Activated CD4-positive, CD25-positive, alpha-beta regulatory T cell treated with anti-CD3 and anti-CD28 coated beads, Interleukin-2, amount 50 U/mL, for 24 hours (primary cell): Measurements from ENCODE around the gene RBM12.
"Not testable (repeated sequence)": the region's sequence is repeated elsewhere in the genome, so short reads cannot be mapped to it uniquely, and the experiment has no call there.

Source experiments
- ATAC-seq, 2 donors: fragments of 150-1000 bp; cut with Tn5 transposase; one replicate each; pipeline ENCODE4 v1.10.0; 2021; ENCODE audit warnings: mild to moderate bottlenecking in 1 of 2, moderate library complexity in 1 of 2

RBM12 gene

DNA sequence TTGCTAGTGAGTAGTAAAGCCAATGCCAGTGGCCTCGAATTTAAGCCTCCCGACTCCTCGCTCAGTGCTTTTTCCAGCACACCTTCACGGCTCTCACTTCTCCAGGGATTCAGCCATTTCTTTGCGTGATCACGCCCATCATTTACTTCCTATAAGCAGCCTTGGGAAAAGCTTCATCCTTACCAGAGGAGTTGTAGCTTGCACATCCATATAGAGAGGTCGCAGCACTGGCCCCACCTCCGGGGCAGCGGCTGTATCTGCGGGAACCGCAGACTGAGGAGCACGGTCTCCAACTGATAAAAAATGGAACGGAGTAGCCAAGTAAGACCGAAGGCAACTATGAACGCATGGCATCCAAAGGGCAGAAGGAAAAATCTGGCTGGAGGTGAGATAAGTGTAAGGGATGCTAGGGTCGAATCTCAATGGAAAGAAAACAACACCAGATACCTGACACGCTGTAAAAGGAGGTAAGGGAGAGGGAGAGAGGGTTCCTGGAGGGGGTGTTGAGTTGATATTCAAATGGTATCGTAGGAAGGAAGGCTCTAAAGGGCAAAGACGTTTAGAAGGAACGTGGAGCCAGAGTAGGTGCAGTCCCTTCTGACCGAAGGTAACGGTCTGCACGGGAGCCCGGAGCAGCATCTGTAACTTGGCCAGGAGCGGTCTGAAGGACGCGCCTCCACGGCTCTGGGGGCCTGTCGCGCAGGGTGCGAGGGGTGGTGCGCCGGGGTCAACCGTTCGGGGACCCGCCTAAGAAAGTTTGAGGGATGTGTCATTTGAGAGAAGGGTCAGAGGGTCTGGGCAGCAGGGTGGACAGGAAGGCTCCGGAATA, 33.8 kb upstream of the RBM12 start:
- ATAC-seq = peak; percentile 25 to 29

DNA sequence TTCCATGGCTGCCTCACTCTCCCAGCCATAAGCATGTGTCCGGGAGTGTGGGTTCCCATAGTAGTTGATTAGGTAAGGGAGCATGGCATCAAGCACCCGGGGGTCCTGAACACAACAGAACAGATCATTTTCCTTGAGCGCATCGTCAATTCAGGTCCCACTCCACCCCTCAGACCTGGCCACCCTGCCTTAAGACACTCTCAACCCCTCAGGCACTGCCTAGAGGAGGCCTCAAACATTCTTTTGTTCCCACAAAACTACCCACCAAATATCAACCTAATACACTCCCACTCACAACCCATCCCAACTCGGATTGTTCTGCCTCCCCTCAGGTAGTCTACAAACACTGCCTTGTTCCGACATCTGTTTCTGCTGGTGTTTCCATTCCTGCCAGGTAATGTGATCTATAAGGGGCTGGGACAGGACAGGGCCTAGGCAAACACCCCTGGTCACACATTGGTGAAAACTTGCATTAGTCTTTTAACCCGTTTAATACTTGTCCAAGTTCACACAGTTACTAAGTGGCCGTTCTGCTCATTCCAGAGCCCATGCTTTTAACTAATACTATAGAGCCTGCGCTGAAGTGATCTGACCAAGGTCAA, 33.1 kb upstream of the RBM12 start:
- no peak for ATAC-seq

DNA sequence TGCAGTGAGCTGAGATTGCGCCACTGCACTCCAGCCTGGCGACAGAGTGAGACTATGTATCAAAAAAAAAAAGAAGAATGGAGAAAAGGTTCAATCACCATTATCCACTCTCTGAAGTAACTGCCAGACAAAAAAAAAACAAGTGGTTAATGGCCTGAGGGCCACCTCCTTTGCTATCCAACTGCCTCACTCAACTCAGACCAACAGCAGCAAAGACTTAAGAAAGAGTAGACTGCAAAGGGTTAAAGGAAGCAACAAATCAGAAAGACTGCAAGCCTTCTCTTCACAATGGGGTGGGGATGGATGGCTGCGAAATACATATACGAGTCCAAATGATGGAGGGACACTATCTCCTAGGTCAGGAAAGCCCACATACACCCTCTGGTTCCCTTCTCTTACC, 31.3 kb upstream of the RBM12 start:
- no peak for ATAC-seq

DNA sequence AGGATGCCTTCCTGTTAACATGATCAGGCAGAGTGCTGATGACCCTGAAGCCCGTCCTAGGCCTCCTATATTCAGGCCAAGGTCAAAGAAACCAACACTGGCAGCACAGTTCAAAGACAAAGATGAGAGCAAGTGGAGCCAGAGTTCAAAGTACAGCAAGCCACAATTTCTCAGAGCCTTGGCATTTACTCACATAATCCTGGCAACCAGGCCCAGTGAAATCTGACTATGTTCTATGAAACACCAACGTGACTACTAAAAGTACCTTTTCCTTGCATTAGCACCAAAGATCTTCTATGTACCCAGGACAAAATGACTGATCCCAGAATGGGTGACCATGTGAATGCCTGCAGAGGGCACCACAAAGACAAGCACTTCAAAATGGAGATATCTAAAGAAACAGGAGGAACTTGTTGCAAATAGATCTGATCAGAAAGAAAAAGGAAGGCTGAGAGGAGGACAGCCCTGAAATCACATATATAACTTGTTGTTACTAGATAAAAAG, 30.6 kb upstream of the RBM12 start:
- ATAC-seq = no peak

DNA sequence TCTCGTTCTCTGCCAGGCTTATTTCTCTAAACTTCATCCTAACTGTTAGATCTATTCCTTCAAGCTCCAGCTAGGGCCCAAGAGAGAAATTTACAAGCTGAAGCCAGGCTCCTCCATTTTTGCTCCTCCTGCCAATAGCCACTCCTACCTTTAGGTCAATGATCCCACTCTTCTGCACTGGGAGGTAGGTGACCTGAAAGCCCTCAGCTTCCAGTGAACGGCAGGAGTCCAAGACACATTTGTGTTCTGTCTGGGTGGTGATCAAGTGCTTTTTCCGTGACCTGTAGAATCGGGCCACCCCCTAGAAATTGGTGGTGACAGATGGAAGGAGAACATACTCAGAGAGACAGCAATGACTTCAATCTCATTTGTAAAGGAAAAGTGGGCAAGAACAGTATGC, 25.6 kb upstream of the RBM12 start:
- ATAC-seq = no peak

DNA sequence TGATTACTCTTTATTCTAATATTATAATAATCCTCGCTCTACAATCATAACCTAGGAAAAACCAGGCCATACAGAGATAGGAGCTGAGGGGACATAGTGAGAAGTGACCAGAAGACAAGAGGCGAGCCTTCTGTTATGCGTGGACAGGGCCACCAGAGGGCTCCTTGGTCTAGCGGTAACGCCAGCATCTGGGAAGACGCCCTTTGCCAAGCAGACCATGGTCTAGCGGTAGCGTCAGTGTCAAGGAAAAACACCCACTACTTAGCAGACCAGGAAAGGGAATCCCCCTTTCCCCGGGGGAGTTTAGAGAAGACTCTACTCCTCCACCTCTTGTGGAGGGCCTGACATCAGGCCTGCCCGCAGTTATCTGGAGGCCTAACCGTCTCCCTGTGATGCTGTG, 22.2 kb upstream of the RBM12 start:
- not testable (repeated sequence) for ATAC-seq

DNA sequence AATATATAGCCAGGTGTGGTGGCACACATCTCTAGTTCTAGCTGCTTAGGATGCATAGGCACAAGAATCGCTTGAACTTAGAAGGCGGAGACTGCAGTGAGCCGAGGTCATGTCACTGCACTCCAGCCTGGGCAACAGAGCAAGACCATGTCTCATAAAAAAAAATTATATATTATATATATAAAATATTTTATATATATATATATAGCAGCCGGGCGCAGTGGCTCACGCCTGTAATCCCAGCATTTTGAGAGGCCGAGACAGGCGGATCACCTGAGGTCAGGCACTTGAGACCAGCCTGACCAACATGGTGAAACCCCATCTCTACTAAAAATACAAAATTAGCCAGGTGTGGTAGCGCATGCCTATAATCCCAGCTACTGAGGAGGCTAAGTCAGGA, 20.7 kb upstream of the RBM12 start:
- ATAC-seq = not testable (repeated sequence)

DNA sequence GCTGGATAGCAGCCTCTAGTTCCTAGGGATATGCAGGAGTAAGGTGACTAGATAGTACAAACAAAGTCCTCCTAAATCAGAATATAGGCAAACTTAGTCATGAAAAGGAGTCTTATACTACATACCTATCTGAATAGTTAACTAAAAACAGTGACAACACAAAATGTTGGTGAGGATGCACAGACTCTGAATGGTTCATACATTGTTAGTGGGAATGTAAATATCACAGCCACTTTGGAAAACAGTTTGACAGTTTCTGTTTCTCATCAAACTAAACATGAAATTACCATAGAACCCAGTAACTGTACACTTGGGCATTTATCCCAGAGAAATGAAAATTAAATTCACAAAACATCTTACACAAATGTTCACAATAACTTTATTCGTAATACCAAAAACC, 17.3 kb upstream of the RBM12 start:
- ATAC-seq = no peak

DNA sequence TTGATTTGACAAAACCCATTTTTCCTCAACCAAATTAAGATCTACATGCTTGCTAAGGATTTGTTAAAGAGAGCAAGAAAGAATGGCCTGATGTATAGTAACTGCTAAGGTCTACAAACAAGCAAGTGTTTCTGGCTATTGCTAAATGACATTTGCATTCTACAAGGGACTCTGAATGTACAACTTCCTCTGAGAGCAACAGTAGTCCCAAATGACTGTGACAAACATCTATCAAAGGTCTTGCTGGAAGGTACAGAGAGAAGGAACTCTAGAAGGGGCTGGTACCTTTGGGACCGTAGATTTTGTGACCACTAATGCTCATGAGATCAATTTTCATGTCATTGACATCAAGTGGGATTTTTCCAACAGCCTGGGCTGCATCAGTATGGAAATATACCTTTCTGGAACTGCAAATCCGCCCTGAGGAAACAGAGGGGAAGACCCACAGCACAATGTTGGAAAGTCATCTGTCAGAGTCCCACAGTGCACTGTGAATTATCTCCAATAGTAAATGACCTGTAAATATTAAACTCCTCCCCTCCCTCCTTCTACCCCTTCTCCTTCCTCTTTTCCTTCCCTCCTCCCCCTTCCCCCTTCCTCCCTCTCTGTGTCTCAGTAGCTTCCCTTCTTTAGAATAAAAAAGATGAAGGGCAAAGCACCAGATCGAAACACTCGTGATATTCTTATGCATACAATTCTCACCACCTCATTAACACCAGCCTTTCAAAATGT, 15.9 kb upstream of the RBM12 start:
- ATAC-seq = no peak

DNA sequence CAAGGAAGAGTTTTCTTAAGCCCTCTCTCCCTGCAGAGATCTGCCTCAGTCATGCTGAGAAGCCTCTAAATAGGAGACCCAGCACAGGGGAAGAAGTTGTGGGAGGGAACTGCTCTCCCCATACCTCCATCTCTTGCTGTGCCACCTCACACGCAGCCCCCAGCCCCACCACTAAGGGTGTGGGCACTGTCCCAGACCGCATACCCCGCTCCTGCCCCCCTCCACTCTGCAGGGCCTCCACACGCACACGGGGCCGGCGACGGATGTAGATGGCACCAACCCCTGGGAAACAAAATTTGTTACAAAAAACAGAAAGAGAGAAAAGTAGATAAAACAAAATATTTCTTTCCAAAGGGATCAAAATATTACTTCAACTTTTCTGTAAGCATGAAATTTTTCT, 10.2 kb upstream of the RBM12 start:
- ATAC-seq = no peak

DNA sequence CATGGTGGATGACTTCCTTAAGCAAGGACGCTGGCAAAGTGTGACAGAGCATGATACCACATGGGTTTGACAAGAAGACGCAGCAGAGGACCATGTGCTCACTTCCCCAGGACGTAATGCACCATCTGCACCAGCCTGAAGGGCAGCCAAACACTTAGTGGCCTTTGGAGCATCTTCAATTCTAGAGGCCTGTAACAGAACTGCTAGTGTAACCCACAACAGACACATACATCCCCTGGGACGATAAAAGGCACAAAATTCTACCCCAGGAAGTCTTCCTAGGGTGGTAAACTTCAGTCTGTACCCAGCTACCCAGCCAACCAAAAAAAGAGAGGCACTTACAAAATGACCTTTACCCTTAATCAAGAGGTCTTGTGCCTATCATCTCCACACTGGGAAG, 9.2 kb upstream of the RBM12 start:
- ATAC-seq = no peak

DNA sequence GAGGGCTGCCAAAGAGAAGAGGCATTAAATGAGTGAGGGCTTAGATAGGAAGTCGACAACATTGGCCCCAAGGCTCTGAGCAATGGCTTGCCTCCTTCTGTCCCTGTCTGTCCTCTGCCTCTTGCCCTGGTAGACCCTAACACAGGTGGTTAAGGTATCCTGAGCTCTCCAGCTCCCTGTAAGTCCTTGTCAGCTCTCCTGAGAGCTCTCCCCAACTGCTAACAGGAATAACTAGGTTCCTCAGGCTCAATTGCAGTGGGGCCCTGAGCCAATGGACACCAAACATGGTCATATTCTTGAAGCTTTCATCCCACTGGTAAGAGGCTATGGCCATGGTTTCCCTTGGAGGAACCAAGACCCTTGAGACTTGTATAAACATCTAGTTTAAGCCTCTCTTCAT, 5.0 kb upstream of the RBM12 start:
- ATAC-seq = no peak

DNA sequence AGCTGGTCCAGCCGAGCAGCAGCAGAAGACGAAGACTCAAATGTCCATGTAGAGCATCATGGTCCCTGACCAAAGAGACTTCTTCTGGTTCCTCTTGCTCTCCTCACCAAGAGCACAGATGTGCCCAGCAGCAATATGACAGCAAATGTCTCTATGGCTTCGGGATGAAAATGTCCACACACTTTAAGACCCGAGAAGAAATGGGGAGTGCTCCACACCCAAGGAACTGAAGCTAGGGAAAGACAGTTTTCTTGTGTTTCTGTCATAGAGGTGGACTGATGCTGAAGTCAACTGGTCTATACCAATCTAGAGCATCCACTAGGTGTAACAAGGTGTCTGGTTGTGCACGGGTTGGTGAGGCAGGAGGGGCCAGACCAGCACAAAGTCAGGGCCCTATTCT, 4.5 kb upstream of the RBM12 start:
- no peak for ATAC-seq

DNA sequence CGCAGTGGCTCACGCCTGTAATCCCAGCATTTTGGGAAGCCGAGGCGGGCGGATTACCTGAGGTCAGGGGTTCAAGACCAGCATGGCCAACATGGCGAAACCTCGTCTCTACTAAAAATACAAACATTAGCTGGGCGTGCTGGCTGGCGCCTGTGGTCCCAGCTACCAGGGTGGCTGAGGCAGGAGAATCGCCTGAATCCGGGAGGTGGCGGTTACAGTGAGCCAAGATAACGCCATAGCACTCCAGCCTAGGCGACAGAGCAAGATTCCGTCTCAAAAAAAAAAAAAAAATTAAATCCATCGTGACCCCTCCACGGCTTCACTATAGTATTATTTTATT, 1.2 kb upstream of the RBM12 start:
- ATAC-seq = no peak

DNA sequence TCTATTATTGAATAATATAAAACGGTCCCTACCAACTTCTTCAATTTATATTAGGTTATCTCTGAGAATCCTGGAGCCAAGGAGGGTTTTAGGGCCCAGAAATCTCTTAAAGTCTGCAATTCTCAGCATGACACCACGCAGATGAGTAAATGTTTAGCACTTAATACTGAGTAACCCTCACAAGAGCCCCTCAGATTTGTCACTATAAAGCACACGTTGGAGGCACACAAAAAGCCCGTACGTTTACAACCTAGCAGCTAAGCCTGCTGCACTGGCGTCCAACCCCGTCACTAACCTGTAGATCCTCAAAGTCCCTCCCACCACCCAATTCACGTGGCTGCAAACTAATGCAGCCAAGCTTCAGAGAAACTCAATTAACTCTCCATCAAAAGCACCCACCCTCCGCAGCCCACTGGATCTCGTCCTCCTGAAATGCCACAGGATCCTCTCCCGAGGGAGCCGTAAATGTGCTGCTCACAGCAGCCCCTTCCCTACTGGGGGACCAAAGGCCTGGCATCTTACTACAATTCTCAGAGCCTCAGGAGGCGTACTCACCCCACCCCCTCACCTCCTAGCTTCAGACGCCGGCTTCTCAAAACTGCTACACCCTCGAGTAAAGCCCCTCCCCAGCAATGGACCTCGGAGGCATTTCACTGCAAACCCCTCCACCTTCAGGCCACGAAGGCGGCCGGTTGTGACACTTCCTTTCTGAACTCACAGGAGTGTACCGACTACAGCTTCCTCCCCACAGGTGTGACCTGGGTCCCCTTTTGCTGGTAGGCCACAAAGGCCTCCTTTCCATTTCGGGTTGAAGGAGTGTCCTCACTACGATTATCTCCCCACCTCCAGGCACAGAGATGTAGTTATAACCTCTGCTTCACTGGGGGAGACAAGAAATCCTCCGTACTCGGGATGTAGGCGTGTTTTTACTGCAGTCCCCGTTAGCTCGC, 909 bp downstream of the RBM12 start:
- peak; percentile 37 to 40 for ATAC-seq

DNA sequence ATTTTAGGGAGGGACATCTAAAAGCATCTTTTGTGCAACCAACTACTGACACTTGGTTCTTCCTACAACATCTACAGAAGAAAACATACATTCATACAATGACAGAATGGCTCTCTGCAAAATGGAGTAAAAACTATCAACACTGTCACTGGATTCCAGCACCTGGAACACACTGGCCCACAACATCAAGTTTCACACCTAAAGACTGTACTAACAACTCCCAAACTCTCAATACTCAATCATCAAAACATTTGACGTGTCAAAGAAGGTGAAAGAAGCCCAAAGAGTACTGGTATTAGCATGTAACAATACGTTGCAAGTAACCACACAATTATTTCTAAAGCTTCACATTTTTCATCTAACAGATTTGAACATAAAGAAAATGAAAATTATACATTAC, 2.1 kb downstream of the RBM12 start:
- ATAC-seq = no peak

DNA sequence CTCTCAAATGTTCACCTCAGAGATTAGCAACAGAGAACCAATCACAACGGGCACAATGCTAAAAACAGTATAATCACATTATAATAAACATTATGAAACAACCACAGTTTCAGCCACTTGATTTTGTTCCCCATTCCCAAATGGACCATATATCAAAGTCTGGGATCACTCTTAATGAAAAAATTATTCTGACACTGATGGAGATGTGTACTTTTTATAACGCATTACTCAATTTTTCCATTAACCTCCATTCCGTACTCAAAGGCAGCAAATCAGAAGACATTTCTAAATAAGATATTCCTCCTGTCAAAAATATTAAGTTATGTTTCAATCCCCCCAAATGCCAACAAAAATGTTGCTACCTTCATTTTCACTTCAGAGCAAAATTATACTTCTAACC, 2.8 kb downstream of the RBM12 start:
- ATAC-seq = no peak

DNA sequence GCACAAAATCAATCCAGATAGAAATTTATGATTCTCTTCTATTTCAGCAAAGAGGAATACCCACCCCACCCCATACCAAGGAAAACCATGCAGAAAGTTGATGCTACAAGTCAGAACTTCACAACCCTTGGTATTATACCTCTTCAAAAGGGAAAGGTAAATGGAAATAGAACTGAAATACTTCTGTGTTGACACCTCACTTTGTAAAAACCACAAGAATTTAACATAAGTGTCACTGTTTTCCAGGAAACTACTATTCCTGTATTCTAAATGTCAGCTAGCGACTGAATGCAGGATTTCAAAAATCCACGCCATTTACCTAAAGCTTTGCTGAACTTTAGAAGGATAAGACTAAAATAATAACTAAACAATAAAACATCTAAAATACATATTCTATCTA, 3.6 kb downstream of the RBM12 start:
- peak; percentile 15 to 22 for ATAC-seq

DNA sequence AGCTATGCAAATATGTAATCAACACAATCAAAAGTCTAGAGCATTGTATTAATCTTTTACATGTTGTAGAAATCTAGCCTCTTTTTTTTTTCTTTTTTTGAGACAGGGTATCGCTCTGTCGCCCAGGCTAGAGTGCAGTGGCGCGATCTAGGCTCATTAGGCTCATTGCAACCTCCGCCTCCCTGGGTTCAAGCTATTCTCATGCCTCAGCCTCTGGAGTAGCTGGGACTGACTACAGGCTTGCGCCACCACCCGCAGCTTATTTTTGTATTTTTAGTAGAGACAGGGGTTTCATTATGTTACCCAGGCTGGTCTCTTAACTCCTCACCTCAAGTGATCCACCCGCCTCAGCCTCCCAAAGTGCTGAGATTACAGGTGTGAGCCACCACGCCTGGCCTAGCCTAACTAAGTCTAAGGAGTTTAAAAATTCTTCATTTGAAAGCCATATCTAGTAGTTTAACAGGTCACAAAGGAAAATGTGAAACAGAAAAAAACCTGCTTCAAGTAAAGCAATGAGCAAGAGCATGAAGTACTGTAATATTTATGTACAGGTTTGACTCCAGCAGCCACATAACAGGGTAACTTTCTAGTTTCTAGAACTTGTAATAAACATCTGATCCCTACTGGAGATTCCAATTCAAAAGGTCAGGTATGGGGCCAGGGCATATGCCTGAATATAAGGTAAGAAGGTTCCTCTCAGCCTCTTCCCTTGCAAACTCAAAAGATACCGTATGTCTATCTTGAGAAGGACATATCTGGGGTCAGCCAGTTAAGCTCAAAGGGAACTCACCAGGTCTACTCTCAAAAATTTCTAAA, 4.4 kb downstream of the RBM12 start:
- ATAC-seq = peak; percentile 26 to 31

DNA sequence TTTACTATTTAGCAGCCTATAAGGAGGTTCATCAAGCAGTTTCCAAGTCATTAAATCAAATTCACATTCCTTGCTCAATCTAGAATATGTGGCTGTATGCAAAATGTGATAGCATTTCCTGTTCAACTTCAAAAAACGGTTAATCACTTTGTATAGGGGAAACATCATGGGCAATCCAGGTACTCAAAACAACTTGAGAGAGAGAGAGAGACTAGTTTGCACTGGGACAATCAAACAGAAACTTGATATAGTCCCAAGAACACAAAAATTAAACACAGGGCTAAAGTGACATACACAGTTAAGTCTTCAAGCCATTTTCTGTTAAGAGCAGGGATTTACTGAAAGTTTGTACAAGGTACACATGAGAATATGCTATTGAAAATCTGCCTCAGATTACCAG, 7.4 kb downstream of the RBM12 start:
- no peak for ATAC-seq

DNA sequence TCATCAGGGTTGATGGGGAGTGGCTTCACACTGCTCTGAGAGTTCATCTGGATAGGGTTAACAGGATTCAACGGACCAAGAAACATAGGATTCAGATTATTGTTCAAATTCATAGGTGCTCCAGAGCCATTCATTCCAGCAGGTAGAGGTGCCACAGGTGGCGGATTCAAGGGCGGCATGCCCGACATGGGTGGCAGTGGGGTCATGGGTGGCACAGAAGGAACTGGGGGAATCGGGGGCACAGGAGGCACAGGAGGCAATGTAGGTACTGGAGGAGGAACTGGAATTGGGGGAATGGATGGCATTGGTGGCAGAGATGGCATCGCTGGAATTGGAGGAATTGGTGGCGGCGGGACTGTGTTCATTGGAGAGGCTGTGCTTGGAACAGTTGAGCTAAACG, 10.3 kb downstream of the RBM12 start:
- no peak for ATAC-seq

DNA sequence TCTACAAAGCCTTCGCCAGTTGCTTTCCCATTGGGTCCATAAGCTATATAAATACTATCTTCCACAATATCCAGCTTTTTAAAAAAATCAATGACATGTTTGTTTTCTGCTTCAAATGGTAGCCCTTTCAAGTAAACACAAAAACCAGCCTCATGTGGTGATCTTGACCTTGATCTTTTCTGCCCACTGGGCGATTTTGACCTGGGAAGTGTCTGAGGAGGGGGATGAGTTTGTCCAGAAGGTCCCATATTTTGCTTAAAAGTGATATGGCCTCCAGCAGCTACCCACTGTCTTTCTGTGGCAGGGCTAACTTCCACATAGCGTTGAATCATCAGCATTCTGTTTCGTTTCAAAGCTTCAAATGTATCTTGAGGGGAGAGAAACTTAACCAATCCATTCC, 10.8 kb downstream of the RBM12 start:
- ATAC-seq = no peak
